ENCODE data around the gene MYCBP2.
"Not testable (repeated sequence)": the region's sequence is repeated elsewhere in the genome, so short reads cannot be mapped to it uniquely, and the experiment has no call there.

Gene MYCBP2

GRCh38 chr13:77215543-77215942, 111.4 kb downstream of the MYCBP2 start:
- no peak for DNase-seq (ENCODE audit: low read depth in 3 of 3, low spot score in 1 of 3)

- no peak for DNase-seq (ENCODE audit: low read depth in 3 of 3, low spot score in 1 of 3)
Measured at GRCh38 chr13:77213644-77214043, 113.2 kb downstream of the MYCBP2 start.

DNA sequence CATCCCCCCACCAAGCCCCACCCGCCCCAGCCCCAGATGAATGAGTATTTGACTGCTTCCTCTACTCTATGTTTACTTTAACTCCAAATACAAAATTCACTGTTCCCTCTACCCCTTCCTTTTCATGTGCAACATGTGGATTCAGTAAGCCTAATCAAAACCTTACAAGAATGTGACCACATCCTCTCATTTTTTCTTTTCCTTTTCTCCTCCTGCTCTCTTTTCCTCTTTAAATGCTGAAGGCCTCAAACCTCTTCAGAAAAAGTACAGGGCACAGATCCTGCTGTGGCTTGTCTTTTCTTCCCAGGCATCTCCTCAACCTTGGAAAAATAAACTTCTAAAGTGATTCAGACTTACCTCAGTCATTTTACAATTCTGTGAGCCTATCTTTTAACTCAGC, 119.0 kb downstream of the MYCBP2 start:
- DNase-seq (ENCODE audit: low read depth in 3 of 3, low spot score in 1 of 3), result no peak

DNA sequence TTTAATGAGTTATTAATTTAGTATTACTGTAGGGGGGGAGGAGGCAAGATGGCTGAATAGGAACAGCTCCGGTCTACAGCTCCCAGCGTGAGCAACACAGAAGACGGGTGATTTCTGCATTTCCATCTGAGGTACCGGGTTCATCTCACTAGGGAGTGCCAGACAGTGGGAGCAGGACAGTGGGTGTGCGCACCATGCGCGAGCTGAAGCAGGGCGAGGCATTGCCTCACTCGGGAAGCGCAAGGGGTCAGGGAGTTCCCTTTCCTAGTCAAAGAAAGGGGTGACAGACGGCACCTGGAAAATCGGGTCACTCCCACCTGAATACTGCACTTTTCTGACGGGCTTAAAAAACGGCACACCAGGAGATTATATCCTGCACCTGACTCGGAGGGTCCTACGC, 127.9 kb downstream of the MYCBP2 start:
- DNase-seq (ENCODE audit: low read depth in 3 of 3, low spot score in 1 of 3), result not testable (repeated sequence)

DNA sequence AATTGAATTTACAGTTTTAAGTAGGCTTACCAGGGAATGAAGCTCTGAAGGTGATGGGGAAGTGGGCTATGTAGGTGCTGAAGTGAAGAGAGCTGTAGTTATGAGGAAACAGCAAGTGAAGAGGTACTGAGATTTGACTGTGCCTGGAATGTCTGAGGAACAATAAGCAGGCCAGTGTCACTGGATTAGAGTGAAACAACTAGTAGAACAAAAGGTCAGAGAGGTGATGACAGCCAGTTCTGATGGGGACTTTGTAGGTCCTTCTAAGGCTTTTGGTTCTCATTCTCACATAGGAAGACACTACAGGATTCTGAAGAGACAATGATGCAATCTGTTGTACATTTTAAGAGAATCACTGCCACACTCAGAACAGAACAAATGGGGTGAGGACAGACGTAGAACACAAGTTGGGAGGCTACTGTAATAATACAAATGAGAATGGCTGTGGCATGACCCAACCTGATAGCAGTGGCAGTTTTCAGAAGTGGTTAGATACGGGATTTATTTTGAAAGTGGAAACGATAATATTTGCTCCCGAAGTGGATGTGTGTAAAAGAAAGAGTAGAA, 130.8 kb downstream of the MYCBP2 start:
- no peak for DNase-seq (ENCODE audit: low read depth in 3 of 3, low spot score in 1 of 3)

DNA sequence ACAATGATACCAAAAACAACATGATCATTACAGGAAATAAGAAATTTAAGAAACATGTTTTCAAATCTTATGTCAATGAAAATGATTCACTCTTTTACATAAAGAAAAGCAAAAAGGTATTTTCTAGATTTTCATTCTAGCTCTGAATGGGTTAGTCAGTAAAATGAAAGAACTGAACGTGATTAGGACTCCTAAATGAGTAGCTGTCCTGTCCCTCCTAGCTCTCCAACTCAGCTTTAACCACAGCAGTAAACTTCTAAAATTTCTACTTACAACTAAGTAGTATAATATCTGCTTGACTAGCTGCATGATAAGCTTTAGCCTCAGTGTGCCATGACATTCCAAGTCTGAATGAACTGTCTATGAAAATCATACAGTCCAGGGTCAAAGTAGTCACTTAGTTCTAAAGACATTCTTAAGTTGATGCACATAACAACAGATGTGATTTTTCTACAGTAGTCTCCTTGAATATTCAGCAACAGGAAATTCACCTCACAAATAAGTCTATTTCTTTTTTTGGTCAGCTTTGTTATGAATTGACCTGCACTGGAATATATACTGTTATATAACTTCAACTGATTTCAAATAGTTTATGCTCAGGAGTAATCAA, 136.4 kb downstream of the MYCBP2 start:
- DNase-seq (ENCODE audit: low read depth in 3 of 3, low spot score in 1 of 3), result no peak

GRCh38 chr13:77185721-77186120, 141.2 kb downstream of the MYCBP2 start:
- no peak for DNase-seq (ENCODE audit: low read depth in 3 of 3, low spot score in 1 of 3)

- no peak for DNase-seq (ENCODE audit: low read depth in 3 of 3, low spot score in 1 of 3)
Measured at GRCh38 chr13:77184455-77184854, 142.4 kb downstream of the MYCBP2 start.

- DNase-seq (ENCODE audit: low read depth in 3 of 3, low spot score in 1 of 3), result no peak
Measured at GRCh38 chr13:77180011-77180410, 146.9 kb downstream of the MYCBP2 start.

GRCh38 chr13:77177646-77178045, 149.2 kb downstream of the MYCBP2 start:
- no peak for DNase-seq (ENCODE audit: low read depth in 3 of 3, low spot score in 1 of 3)

- DNase-seq (ENCODE audit: low read depth in 3 of 3, low spot score in 1 of 3), result no peak
Measured at GRCh38 chr13:77176350-77176749, 150.5 kb downstream of the MYCBP2 start.

DNA sequence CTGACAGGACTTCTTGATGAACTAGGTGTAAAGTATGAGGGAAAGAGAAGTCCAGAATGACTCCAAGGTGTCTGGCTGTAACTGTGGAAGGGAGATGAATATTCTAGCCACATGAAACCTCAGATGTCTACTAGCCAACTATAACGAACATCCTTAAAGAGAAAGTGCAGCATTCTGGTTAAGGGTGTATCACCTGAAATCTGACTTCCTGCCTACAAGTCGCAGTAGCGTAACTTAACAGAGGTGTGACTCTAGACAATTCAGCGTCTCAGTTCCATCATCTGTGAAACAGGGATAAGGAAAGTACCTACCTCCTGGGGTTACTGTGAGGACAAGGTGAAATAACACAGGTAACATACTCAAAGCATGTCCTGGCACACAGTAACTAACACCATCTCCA, 154.2 kb downstream of the MYCBP2 start:
- no peak for DNase-seq (ENCODE audit: low read depth in 3 of 3, low spot score in 1 of 3)

- no peak for DNase-seq (ENCODE audit: low read depth in 3 of 3, low spot score in 1 of 3)
Measured at GRCh38 chr13:77171451-77171850, 155.4 kb downstream of the MYCBP2 start.

DNA sequence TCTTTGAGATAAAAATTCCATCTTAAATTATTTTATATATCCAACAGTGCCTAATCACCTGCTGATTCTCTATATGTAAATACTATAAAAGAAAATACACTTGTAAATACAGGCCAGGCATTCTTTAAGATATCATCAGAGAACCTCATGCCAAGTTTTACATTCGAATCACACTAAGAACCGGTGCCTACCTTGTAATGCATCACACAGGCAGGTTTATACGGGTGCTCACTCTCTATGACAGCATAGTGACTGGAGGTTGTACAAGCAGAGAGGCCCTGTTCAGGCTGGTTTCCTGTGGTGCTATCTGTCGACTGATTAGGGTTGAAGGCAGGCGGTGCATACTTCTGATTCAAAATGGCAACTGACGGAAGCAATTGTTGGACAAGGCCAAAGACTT, 158.7 kb downstream of the MYCBP2 start:
- no peak for DNase-seq (ENCODE audit: low read depth in 3 of 3, low spot score in 1 of 3)

- DNase-seq (ENCODE audit: low read depth in 3 of 3, low spot score in 1 of 3), result no peak
Measured at GRCh38 chr13:77150651-77151050, 176.2 kb downstream of the MYCBP2 start.

GRCh38 chr13:77143431-77143830, 183.5 kb downstream of the MYCBP2 start:
- no peak for DNase-seq (ENCODE audit: low read depth in 3 of 3, low spot score in 1 of 3)

GRCh38 chr13:77139306-77139705, 187.6 kb downstream of the MYCBP2 start:
- DNase-seq (ENCODE audit: low read depth in 3 of 3, low spot score in 1 of 3), result no peak

GRCh38 chr13:77138813-77139212, 188.1 kb downstream of the MYCBP2 start:
- no peak for DNase-seq (ENCODE audit: low read depth in 3 of 3, low spot score in 1 of 3)

GRCh38 chr13:77136902-77137420, 189.9 kb downstream of the MYCBP2 start:
- no peak for DNase-seq (ENCODE audit: low read depth in 3 of 3, low spot score in 1 of 3)

DNA sequence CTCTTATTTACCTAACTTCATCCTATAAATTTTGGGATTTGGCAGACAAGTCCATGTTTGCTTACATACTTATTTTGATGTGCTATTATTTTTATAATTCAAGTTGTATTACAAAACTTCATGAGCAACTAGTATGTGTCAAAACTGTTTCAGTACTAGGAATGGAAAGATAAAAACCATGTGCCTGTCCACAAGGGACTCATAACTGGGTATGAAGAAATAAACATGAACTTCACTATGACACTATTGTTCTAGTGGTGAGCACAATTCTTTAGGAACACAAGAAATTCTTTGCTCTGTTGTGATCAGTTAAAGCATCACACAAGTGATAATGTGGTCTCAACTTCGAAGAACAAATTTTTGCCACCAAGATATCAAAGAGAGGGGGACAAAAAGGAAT, 202.5 kb downstream of the MYCBP2 start:
- DNase-seq (ENCODE audit: low read depth in 3 of 3, low spot score in 1 of 3), result no peak

DNA sequence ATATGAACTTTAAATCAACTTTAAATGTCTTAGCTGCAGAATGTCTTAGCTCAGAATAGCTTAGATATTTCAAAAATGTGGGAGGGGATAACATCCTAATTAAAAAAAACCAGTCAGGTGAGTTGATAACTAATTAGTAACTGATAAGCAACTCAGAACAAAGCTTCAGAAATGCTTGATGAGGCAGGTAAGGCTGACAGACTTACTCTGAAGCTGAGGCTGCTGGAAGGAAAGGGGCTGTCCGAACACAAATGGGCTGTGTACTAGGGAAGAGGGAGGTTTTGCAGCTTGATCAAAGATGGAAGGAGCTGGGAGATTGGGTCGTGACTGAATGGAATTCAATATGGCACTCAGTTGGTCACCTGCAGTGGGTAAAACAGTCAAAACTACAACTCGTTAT, 208.8 kb downstream of the MYCBP2 start:
- no peak for DNase-seq (ENCODE audit: low read depth in 3 of 3, low spot score in 1 of 3)

DNA sequence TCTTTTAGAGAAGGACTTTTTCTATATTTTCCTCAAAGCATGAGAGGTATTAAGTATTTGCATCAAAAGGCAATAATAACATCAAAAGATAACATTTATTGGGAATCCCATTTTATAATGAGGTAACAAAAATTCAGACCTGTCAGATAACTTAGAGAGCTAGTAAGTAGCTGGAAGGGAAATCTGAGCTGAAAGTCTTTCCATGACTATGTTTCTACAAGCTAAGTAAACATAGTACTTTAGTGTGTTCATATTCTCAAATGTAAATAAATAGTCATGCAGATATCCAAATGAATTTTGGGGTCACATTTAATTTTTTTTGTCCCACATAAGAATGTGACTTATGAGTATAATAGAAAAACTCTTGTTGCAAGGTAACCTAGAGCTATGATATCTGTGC, 212.6 kb downstream of the MYCBP2 start:
- no peak for DNase-seq (ENCODE audit: low read depth in 3 of 3, low spot score in 1 of 3)

- DNase-seq (ENCODE audit: low read depth in 3 of 3, low spot score in 1 of 3), result no peak
Measured at GRCh38 chr13:77113496-77113895, 213.4 kb downstream of the MYCBP2 start.

Measured in stimulated activated CD4-positive, alpha-beta T cell treated with anti-CD3 and anti-CD28 coated beads, TNF-alpha, amount 100 ng/mL, for 1 hour (primary cell).